SH-SY5Y (cell line): Measurements from ENCODE around the gene TAF10.

Experiments
- GATA2 ChIP-seq: IDR thresholded peaks from 2 replicates; pipeline ENCODE4 v1.6.1; 2011; ENCODE audit warnings: mild to moderate bottlenecking, low read depth, low read length
- GATA3 ChIP-seq: IDR thresholded peaks from 2 replicates; pipeline ENCODE4 v1.6.1; 2011; ENCODE audit warnings: low read depth, mild to moderate bottlenecking, low read length, moderate library complexity

- TF ChIP-seq GATA2 (no peak), GATA3 (no peak)
Measured at GRCh38 chr11:6617315-6617781, 5.3 kb upstream of the TAF10 start.
